Measurements from ENCODE around the gene UNC13C. TPM values are rescaled to one million over a fixed set of nuclear protein-coding genes. Genes with fewer than 3 reads are reported as not detected.

UNC13C gene
- total and polyA plus RNA-seq, 2 donors (not counting 3 experiments of a cell fraction or from before 2014, with no cell fraction given): not detected

DNA sequence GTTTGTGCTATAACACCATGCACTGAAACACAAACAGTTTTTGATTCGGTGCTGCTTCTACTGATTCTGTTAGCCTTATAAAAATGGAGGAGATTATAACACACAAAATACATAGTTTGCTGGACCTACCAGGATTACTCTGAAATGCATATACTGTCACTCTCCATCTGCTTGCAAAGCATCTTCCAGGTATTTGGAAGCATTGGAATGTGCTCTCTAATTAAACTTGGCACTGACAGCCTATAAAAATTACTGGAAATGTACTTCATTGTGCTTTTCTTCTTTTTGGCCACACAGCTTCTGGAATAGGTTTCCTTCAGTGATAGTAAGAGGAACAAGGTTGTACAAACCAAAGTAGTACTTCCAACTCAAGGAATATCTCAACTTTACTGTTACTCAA lies 376.1 kb downstream of the UNC13C start:
- no peak overlapping the region for H3K9ac ChIP-seq (replicated peaks; ENCODE audit: extremely low read depth, insufficient read depth, low read length)
- dilution Hi-C loops (cut with MboI; ENCODE audit: extremely low pct_ligation_motif_present, low sequenced_read_pairs) (no loop called here), intact Hi-C loops (cut with micrococcal nuclease) (no loop called here)
- H3K9me1 ChIP-seq (replicated peaks; ENCODE audit: control insufficient read depth, extremely low read depth, insufficient read depth, low read length): no peaks in the 10 kb centered on the region
- H2AFZ ChIP-seq (ENCODE audit: low read depth, low read length): no peak overlapping the region
- H3K36me3 ChIP-seq (ENCODE audit: control insufficient read depth in 2 of 2, extremely low read depth in 1 of 2, insufficient read depth in 2 of 2, low read length in 2 of 2): no peaks in the 10 kb centered on the region
- H3K27ac ChIP-seq (ENCODE audit: insufficient read depth, low read depth, low read length): no peak overlapping the region
- no peaks in the 10 kb centered on the region for H4K20me1 ChIP-seq (replicated peaks; ENCODE audit: control insufficient read depth, extremely low read depth, insufficient read depth, low read length)
- H3K4me2 ChIP-seq (ENCODE audit: insufficient read depth, low read length): no peak overlapping the region
- ChIA-PET CTCF (no interaction called here), POLR2A (no interaction called here)
- DNase-seq (ENCODE audit: low read depth, low spot score) (no peak), FAIRE-seq (no peak)
- H3K27me3 ChIP-seq (ENCODE audit: control insufficient read depth in 2 of 2, insufficient read depth in 2 of 2, low read length in 2 of 2): no peaks in the 10 kb centered on the region
- H3K4me3 ChIP-seq (replicated peaks in 1 of 3; ENCODE audit: insufficient read depth in 1 of 3, low read depth in 1 of 3, low read length in 3 of 3): no peak overlapping the region
- BruUV-seq (replicated peaks): no TSS peak
- H3K9me3 ChIP-seq (replicated peaks; ENCODE audit: control insufficient read depth, insufficient read depth, low read length): no peaks in the 10 kb centered on the region
- no peaks in the 10 kb centered on the region for H3K79me2 ChIP-seq (ENCODE audit: control insufficient read depth, insufficient read depth, low read length)
- no peaks in the 10 kb centered on the region for H3K4me1 ChIP-seq (ENCODE audit: control insufficient read depth, extremely low read depth, insufficient read depth, low read length)
- TF ChIP-seq CTCF (IDR thresholded peaks at IDR 0.05; ENCODE audit: extremely low read depth in 1 of 2, insufficient read depth in 1 of 2, low read depth in 1 of 2, low read length in 2 of 2): no peak
- TF ChIP-seq FOS (IDR thresholded peaks at IDR 0.05; ENCODE audit: borderline replicate concordance, insufficient read depth, low read length): no peak
- TF ChIP-seq POLR2AphosphoS5 (IDR thresholded peaks at IDR 0.05; ENCODE audit: insufficient read depth, low read depth, low read length): no peak
- no peak for TF ChIP-seq EZH2 (IDR thresholded peaks at IDR 0.05; ENCODE audit: borderline replicate concordance, low read depth, low read length, severe bottlenecking)
- TF ChIP-seq POLR2A (IDR thresholded peaks at IDR 0.05; ENCODE audit: low read depth, low read length): no peak
- no peak for TF ChIP-seq MYC (IDR thresholded peaks at IDR 0.05; ENCODE audit: low read depth, low read length)
- no peak for TF ChIP-seq GATA2 (IDR thresholded peaks at IDR 0.05; ENCODE audit: insufficient read depth, insufficient read length, low read depth, low read length)
- TF ChIP-seq JUN (IDR thresholded peaks at IDR 0.05; ENCODE audit: borderline replicate concordance, insufficient read depth, insufficient read length, low read depth): no peak
- TF ChIP-seq MAX (IDR thresholded peaks at IDR 0.05; ENCODE audit: insufficient read depth, insufficient read length): no peak

Measured in endothelial cell of umbilical vein (primary cell).